HCT116 (cell line): ENCODE measurements around the gene SARNP. TPM values are rescaled to one million over a fixed set of nuclear protein-coding genes. Genes with fewer than 3 reads are reported as not detected.

ENCODE experiments used
- ATAC-seq: fragments of 200-7000 bp; cut with Tn5 transposase; 2 replicates; pipeline ENCODE4 v1.9.1; 2020; ENCODE audit warnings: mild to moderate bottlenecking, moderate library complexity
- BruUV-seq: library from RNA; stranded (reverse); fragments of 400-500 nt; replicated peaks from 2 replicates; lab custom pipeline; 2021; lab: Mats Ljungman, UMichigan
- CTCF ChIA-PET: fragments of 300-600 bp; sonication (Branson Sonifier 250); formaldehyde crosslinking; loops from one replicate; lab custom pipeline; 2021; ENCODE audit warnings: antibody characterized with exemption; lab: Charles Lee
- POLR2A ChIA-PET: fragments of 300-600, 350-600 bp; sonication (Branson Sonifier 250); formaldehyde crosslinking; loops from one replicate; lab custom pipeline; 2021; ENCODE audit warnings: antibody characterized with exemption; lab: Charles Lee
- RAD21 ChIA-PET, 2 experiments: fragments of 300-600 bp; sonication (Branson Sonifier 250); formaldehyde crosslinking; loops; one replicate each; lab custom pipeline; 2023; ENCODE audit warnings: low total read pairs in 2 of 2; ENCODE audit not compliant: uncharacterized antibody in 2 of 2, unreplicated experiment in 2 of 2, low non-redundant PET in 1 of 2; lab: Charles Lee
- DNase-seq: peaks from one replicate; pipeline ENCODE4 v3.0.0-alpha.2; 2010; ENCODE audit warnings: low read depth, low spot score
- H2AFZ ChIP-seq: fragments of 200-600 bp; shearing (Covaris generic), sonication (generic); 2 replicates; pipeline ENCODE4 v1.6.1; 2017; ENCODE audit warnings: low read depth, mixed run types, mixed read lengths, antibody characterized with exemption, low read length; ENCODE audit not compliant: poor library complexity, severe bottlenecking
- H3K27ac ChIP-seq: 2 replicates; pipeline ENCODE4 v1.5.1; 2012; ENCODE audit warnings: low read depth, low read length
- H3K27me3 ChIP-seq: fragments of 200-600 bp; sonication (generic); 2 replicates; pipeline ENCODE4 v1.6.1; 2016; ENCODE audit warnings: mixed run types, low read length, mixed read lengths; ENCODE audit not compliant: insufficient read depth
- H3K36me3 ChIP-seq, 2 experiments: fragments of 200-500 bp in 1 of 2; fragments of 200-600 bp in 1 of 2; sonication (Bioruptor generic) in 1 of 2; sonication (generic) in 1 of 2; 2 replicates each; pipeline versions ENCODE4 v1.5.1 to v1.6.1; 2014 to 2016; ENCODE audit warnings: low read length in 2 of 2, inconsistent platforms in 1 of 2, mixed read lengths in 1 of 2, mixed run types in 1 of 2; ENCODE audit not compliant: insufficient read depth in 2 of 2, control insufficient read depth in 1 of 2
- H3K4me1 ChIP-seq, 2 experiments: fragments of 200-600 bp in 1 of 2; sonication (generic) in 1 of 2; 2 replicates each; pipeline versions ENCODE4 v1.5.1 to v1.6.1; 2012 to 2017; ENCODE audit warnings: low read length in 2 of 2, inconsistent platforms in 1 of 2, mild to moderate bottlenecking in 1 of 2, mixed read lengths in 1 of 2, mixed run types in 1 of 2, moderate library complexity in 1 of 2; ENCODE audit not compliant: insufficient read depth in 2 of 2, control insufficient read depth in 1 of 2
- H3K4me2 ChIP-seq: fragments of 200-600 bp; sonication (generic); 2 replicates; pipeline ENCODE4 v1.6.1; 2017; ENCODE audit warnings: mixed run types, low read length, mixed read lengths
- H3K4me3 ChIP-seq, 2 experiments: fragments of 200-600 bp in 1 of 2; sonication (generic) in 1 of 2; replicated peaks in 1 of 2; 2 replicates each; pipeline ENCODE4 v1.5.1; 2011 to 2016; ENCODE audit warnings: low read length in 2 of 2, control low read depth in 1 of 2, low read depth in 1 of 2, mild to moderate bottlenecking in 1 of 2, mixed read lengths in 1 of 2, mixed run types in 1 of 2
- H3K79me2 ChIP-seq: fragments of 200-600 bp; sonication (generic); 2 replicates; pipeline ENCODE4 v1.6.1; 2017; ENCODE audit warnings: mild to moderate bottlenecking, mixed run types, low read length, moderate library complexity, mixed read lengths; ENCODE audit not compliant: insufficient read depth
- H3K9ac ChIP-seq: fragments of 200-600 bp; sonication (generic); 2 replicates; pipeline ENCODE4 v1.6.1; 2016; ENCODE audit warnings: low read length, mixed read lengths
- H3K9me2 ChIP-seq: fragments of 200-600 bp; sonication (generic), shearing (Covaris generic); 2 replicates; pipeline ENCODE4 v1.6.1; 2017; ENCODE audit warnings: mixed run types, mild to moderate bottlenecking, moderate library complexity; ENCODE audit not compliant: insufficient read depth
- H3K9me3 ChIP-seq, 2 experiments: fragments of 200-500 bp in 1 of 2; fragments of 200-600 bp in 1 of 2; sonication (Bioruptor generic) in 1 of 2; sonication (generic) in 1 of 2; 2 replicates each; pipeline ENCODE4 v1.6.1; 2014 to 2017; ENCODE audit warnings: low read length in 2 of 2, mixed read lengths in 2 of 2, inconsistent platforms in 1 of 2, low read depth in 1 of 2, mild to moderate bottlenecking in 1 of 2, mixed run types in 1 of 2, moderate library complexity in 1 of 2; ENCODE audit not compliant: control insufficient read depth in 1 of 2, insufficient read depth in 1 of 2
- H4K20me1 ChIP-seq: fragments of 200-600 bp; sonication (generic), shearing (Covaris generic); 2 replicates; pipeline ENCODE4 v1.6.1; 2017; ENCODE audit warnings: mixed run types, mild to moderate bottlenecking, moderate library complexity; ENCODE audit not compliant: insufficient read depth
- CBX3 ChIP-seq: IDR thresholded peaks from 2 replicates; pipeline ENCODE4 v1.6.1; 2012; ENCODE audit warnings: low read depth
- CEBPB ChIP-seq: IDR thresholded peaks from 2 replicates; pipeline ENCODE4 v1.6.1; 2012; ENCODE audit warnings: low read depth
- EGR1 ChIP-seq: IDR thresholded peaks from 2 replicates; pipeline ENCODE4 v1.6.1; 2012; ENCODE audit warnings: low read depth
- ELF1 ChIP-seq: IDR thresholded peaks from 2 replicates; pipeline ENCODE4 v1.6.1; 2012; ENCODE audit warnings: low read depth, borderline replicate concordance
- EZH2 ChIP-seq: fragments of 200-600 bp; sonication (generic); IDR thresholded peaks from 2 replicates; pipeline ENCODE4 v1.6.1; 2017; ENCODE audit warnings: antibody characterized with exemption, mixed run types
- EZH2phosphoT487 ChIP-seq: fragments of 200-600 bp; IDR thresholded peaks from 2 replicates; pipeline ENCODE4 v1.6.1; 2018; ENCODE audit warnings: antibody characterized with exemption, borderline replicate concordance
- RAD21 ChIP-seq: IDR thresholded peaks from 2 replicates; pipeline ENCODE4 v1.6.1; 2012; ENCODE audit warnings: low read depth, mild to moderate bottlenecking
- TCF7L2 ChIP-seq: IDR thresholded peaks from 2 replicates; pipeline ENCODE4 v1.7.0; 2011; ENCODE audit warnings: borderline replicate concordance, inconsistent platforms; ENCODE audit not compliant: insufficient read depth, insufficient read length; ENCODE audit errors: extremely low read depth
- intact Hi-C: fragments of 100-400 bp; cut with micrococcal nuclease; formaldehyde crosslinking; loops from 2 replicates; pipeline ENCODE4 v1.10.0; 2022
- total RNA-seq: library from RNA; stranded (reverse); gene quantifications from one replicate; pipeline ENCODE4 v1.2.1, GENCODE V29; 2021; ENCODE audit not compliant: unreplicated experiment
- TF ChIP-seq, protein P1 (sequence below), 3 experiments: fragments of 200-600 bp in 1 of 3; sonication (generic) in 1 of 3; IDR thresholded peaks in 2 of 3; conservative IDR thresholded peaks in 1 of 3; 2 replicates each; pipeline ENCODE4 v1.5.1; 2012 to 2017; ENCODE audit warnings: low read depth in 2 of 3, low read length in 2 of 3, antibody characterized with exemption in 1 of 3, borderline replicate concordance in 1 of 3, control low read depth in 1 of 3, mild to moderate bottlenecking in 1 of 3, mixed read lengths in 1 of 3, mixed run types in 1 of 3, moderate library complexity in 1 of 3; ENCODE audit not compliant: insufficient read depth in 1 of 3
- TF ChIP-seq, protein P2 (sequence below): IDR thresholded peaks from 2 replicates; pipeline ENCODE4 v1.6.1; 2011; ENCODE audit warnings: mild to moderate bottlenecking, low read length, moderate library complexity; ENCODE audit not compliant: insufficient replicate concordance; ENCODE audit errors: extremely low read depth

SARNP gene
- total RNA-seq, 1 experiment from 2014 or later: 82.4 TPM

DNA sequence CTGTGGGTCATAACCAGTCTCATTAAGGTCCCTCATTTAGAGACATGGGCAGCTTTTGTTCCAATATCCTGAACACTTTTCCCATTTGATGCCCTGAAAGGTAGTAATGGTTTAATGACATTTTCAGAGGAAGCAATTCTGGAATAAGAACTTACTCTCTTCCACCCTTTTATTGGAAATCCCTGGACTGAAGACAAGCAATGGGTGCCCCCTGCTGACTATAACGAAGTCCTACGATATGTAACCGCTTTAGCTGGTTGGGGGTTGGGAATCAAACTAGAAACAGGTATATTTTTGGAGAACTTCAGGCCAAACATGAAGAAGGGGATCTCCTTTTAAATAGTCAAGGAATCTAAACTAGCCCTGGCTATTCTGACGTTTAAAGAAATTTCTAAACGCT, 20.5 kb downstream of the SARNP start:
- no peak overlapping the region for H3K4me3 ChIP-seq
- intact Hi-C loops: loop anchor here (2.0 to 10.0 kb wide), 2 partner anchors 58 to 142 kb away; no protein-coding TSS in a partner anchor
- POLR2A ChIA-PET: no interaction called here
- no peaks in the 10 kb centered on the region for H3K9me3 ChIP-seq
- TF ChIP-seq, protein P1, sequence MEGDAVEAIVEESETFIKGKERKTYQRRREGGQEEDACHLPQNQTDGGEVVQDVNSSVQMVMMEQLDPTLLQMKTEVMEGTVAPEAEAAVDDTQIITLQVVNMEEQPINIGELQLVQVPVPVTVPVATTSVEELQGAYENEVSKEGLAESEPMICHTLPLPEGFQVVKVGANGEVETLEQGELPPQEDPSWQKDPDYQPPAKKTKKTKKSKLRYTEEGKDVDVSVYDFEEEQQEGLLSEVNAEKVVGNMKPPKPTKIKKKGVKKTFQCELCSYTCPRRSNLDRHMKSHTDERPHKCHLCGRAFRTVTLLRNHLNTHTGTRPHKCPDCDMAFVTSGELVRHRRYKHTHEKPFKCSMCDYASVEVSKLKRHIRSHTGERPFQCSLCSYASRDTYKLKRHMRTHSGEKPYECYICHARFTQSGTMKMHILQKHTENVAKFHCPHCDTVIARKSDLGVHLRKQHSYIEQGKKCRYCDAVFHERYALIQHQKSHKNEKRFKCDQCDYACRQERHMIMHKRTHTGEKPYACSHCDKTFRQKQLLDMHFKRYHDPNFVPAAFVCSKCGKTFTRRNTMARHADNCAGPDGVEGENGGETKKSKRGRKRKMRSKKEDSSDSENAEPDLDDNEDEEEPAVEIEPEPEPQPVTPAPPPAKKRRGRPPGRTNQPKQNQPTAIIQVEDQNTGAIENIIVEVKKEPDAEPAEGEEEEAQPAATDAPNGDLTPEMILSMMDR (IDR thresholded peaks at IDR 0.05 in 2 of 3, conservative IDR thresholded peaks at IDR 0.05 in 1 of 3; ENCODE audit: borderline replicate concordance in 1 of 3, insufficient read depth in 1 of 3, low read depth in 2 of 3, low read length in 2 of 3): peak; percentile 44 to 62 (median 51); a peak in 5 of 6 replicates
- peak; percentile 60 for TF ChIP-seq RAD21
- no peak for TF ChIP-seq CBX3
- no peak for TF ChIP-seq CEBPB
- no peak for TF ChIP-seq EGR1
- TF ChIP-seq, all 23 proteins: peak for 2
- CTCF ChIA-PET: interaction anchor here (0.6 to 2.8 kb wide), 8 partner anchors 10 to 68 kb away, joined by 3 to 19 read pairs (median 4); partner anchors contain the start of gene CD63
- DNase-seq (peak; percentile 26), ATAC-seq (peak; percentile 76)
- H3K4me2 ChIP-seq: no peak overlapping the region
- H3K27me3 ChIP-seq: no peaks in the 10 kb centered on the region
- H4K20me1 ChIP-seq: 0 out of 2 replicates have a peak, but pooled peaks cover 3% of the 10 kb centered on the region
- RAD21 ChIA-PET: interaction anchor here in 1 of 2 experiments (1.0 kb wide), 1 partner anchor 59 kb away, joined by 4 read pairs; no protein-coding TSS in a partner anchor
- BruUV-seq: no TSS peak
- H3K9ac ChIP-seq: no peak overlapping the region
- no peaks in the 10 kb centered on the region for H3K4me1 ChIP-seq
- H3K27ac ChIP-seq: no peak overlapping the region
- H3K36me3 ChIP-seq: peaks cover 43 to 45% of the 10 kb centered on the region in 2 experiments
- H3K9me2 ChIP-seq: no peaks in the 10 kb centered on the region
- H3K79me2 ChIP-seq: peaks cover 57% of the 10 kb centered on the region
- H2AFZ ChIP-seq: no peak overlapping the region

DNA sequence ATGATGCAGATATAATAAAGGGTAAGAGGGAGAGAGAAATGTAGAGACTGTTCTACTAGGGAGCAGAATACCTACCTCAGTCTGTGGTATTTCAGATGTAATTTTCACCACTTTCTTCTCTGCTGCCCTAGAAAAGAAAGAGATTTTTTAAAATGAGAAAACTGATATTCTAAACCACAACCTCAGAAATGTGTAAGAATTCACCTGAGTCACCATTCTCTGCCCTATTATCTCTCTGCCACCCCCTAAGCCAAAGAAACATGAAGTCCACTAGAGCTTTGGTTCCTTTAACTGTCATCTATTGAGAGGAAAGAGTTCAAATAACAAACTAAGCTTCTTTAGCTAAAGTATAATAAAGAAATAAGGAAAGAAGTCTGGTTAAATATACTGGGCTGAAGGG, 21.6 kb downstream of the SARNP start:
- POLR2A ChIA-PET: no interaction called here
- H3K27ac ChIP-seq: no peak overlapping the region
- H3K9ac ChIP-seq: no peak overlapping the region
- no peak overlapping the region for H3K4me2 ChIP-seq
- RAD21 ChIA-PET: no interaction called here
- CTCF ChIA-PET: interaction anchor here (1.1 to 2.8 kb wide), 2 partner anchors 11 to 57 kb away, joined by 3 to 19 read pairs; no protein-coding TSS in a partner anchor
- no peak for ATAC-seq
- no peak overlapping the region for H3K4me3 ChIP-seq
- intact Hi-C loops: loop anchor here (2.0 to 10.0 kb wide), 2 partner anchors 57 to 141 kb away; no protein-coding TSS in a partner anchor
- peaks cover 37 to 49% of the 10 kb centered on the region in 2 experiments for H3K36me3 ChIP-seq
- H3K9me2 ChIP-seq: no peaks in the 10 kb centered on the region
- DNase-seq: no peak
- H3K4me1 ChIP-seq: no peaks in the 10 kb centered on the region
- H3K79me2 ChIP-seq: peaks cover 53% of the 10 kb centered on the region
- BruUV-seq: no TSS peak
- H3K9me3 ChIP-seq: no peaks in the 10 kb centered on the region
- no peaks in the 10 kb centered on the region for H3K27me3 ChIP-seq
- H4K20me1 ChIP-seq: 0 out of 2 replicates have a peak, but pooled peaks cover 3% of the 10 kb centered on the region
- no peak overlapping the region for H2AFZ ChIP-seq
- TF ChIP-seq, protein P1 (IDR thresholded peaks at IDR 0.05 in 2 of 3, conservative IDR thresholded peaks at IDR 0.05 in 1 of 3; ENCODE audit: borderline replicate concordance in 1 of 3, insufficient read depth in 1 of 3, low read depth in 2 of 3, low read length in 2 of 3): no peak
- TF ChIP-seq EZH2phosphoT487 (no peak), ELF1 (no peak), EZH2 (no peak), CBX3 (no peak), TCF7L2 (no peak)
- TF ChIP-seq, protein P2, sequence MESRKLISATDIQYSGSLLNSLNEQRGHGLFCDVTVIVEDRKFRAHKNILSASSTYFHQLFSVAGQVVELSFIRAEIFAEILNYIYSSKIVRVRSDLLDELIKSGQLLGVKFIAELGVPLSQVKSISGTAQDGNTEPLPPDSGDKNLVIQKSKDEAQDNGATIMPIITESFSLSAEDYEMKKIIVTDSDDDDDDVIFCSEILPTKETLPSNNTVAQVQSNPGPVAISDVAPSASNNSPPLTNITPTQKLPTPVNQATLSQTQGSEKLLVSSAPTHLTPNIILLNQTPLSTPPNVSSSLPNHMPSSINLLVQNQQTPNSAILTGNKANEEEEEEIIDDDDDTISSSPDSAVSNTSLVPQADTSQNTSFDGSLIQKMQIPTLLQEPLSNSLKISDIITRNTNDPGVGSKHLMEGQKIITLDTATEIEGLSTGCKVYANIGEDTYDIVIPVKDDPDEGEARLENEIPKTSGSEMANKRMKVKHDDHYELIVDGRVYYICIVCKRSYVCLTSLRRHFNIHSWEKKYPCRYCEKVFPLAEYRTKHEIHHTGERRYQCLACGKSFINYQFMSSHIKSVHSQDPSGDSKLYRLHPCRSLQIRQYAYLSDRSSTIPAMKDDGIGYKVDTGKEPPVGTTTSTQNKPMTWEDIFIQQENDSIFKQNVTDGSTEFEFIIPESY: no peak
